Measurements from ENCODE around the gene CALN1.

Gene CALN1

DNA sequence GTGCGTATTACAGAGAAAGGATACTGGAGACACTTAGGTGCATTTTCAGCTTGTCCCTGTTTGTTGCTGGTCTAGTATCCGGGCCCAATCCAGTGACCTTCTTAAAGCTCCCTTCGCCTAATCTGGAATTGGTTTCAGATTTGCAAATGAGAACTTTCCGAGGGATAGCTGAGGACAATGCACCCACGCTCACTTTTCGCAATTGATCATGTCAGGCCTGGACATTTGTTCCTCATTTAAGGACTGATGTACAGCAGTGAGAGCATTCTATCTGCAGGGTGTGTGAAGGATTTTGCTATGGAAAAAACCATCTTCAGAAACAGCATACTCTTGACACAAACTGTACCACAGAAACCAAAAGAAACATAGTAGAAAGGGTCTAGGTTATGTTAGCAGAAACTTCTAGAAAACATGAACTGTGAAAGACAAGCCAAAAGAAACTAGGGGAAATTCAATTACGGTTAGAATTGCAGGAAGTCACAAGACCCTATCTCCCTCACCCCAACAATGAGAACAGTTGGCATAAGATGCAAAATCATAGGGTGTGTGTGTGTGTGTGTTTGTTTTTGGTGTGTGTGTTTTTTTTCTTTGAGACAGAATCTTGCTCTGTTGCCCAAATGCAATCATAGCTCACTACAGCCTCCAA, 331.1 kb downstream of the CALN1 start:
- no peak for TF ChIP-seq TAF1 (IDR thresholded peaks at IDR 0.05; ENCODE audit: borderline replicate concordance, insufficient read depth, low read length)
- TF ChIP-seq FOXP2 (optimal IDR thresholded peaks at IDR 0.05; ENCODE audit: borderline replicate concordance, extremely low read depth, extremely low read length, insufficient read depth): no peak
- TF ChIP-seq, protein P1, sequence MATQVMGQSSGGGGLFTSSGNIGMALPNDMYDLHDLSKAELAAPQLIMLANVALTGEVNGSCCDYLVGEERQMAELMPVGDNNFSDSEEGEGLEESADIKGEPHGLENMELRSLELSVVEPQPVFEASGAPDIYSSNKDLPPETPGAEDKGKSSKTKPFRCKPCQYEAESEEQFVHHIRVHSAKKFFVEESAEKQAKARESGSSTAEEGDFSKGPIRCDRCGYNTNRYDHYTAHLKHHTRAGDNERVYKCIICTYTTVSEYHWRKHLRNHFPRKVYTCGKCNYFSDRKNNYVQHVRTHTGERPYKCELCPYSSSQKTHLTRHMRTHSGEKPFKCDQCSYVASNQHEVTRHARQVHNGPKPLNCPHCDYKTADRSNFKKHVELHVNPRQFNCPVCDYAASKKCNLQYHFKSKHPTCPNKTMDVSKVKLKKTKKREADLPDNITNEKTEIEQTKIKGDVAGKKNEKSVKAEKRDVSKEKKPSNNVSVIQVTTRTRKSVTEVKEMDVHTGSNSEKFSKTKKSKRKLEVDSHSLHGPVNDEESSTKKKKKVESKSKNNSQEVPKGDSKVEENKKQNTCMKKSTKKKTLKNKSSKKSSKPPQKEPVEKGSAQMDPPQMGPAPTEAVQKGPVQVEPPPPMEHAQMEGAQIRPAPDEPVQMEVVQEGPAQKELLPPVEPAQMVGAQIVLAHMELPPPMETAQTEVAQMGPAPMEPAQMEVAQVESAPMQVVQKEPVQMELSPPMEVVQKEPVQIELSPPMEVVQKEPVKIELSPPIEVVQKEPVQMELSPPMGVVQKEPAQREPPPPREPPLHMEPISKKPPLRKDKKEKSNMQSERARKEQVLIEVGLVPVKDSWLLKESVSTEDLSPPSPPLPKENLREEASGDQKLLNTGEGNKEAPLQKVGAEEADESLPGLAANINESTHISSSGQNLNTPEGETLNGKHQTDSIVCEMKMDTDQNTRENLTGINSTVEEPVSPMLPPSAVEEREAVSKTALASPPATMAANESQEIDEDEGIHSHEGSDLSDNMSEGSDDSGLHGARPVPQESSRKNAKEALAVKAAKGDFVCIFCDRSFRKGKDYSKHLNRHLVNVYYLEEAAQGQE (IDR thresholded peaks at IDR 0.05; ENCODE audit: insufficient read depth in 1 of 2, low read depth in 2 of 2, low read length in 2 of 2): no peak
- no peak for TF ChIP-seq POLR2AphosphoS5 (IDR thresholded peaks at IDR 0.05; ENCODE audit: low read depth, low read length)
- TF ChIP-seq SIN3A (IDR thresholded peaks at IDR 0.05; ENCODE audit: borderline replicate concordance, insufficient read depth, low read length): no peak

DNA sequence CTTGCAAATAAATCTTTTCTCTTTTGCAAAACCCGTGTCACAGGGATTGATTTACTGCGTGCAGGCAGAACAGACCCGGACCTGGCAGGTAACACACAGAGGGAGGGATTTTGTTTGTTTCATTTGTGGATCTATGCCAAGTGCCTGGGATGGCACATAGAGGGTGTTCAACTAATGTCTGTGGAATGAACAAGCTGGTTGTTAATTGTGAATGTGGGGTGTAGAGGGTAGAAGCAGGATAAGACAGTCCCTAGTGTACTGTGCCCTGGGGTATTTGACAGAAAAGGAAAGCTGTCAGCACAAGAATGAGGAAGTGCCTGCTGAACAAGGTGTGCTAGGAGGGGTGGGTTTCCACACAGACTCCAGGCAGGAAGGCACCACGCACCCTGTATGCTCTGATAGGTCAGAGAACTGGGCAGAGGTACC, 331.8 kb downstream of the CALN1 start:
- TF ChIP-seq TAF1 (IDR thresholded peaks at IDR 0.05; ENCODE audit: borderline replicate concordance, insufficient read depth, low read length): no peak
- no peak for TF ChIP-seq FOXP2 (optimal IDR thresholded peaks at IDR 0.05; ENCODE audit: borderline replicate concordance, extremely low read depth, extremely low read length, insufficient read depth)
- TF ChIP-seq SIN3A (IDR thresholded peaks at IDR 0.05; ENCODE audit: borderline replicate concordance, insufficient read depth, low read length): no peak
- TF ChIP-seq POLR2AphosphoS5 (IDR thresholded peaks at IDR 0.05; ENCODE audit: low read depth, low read length): no peak
- TF ChIP-seq, protein P1 (IDR thresholded peaks at IDR 0.05; ENCODE audit: insufficient read depth in 1 of 2, low read depth in 2 of 2, low read length in 2 of 2): no peak

DNA sequence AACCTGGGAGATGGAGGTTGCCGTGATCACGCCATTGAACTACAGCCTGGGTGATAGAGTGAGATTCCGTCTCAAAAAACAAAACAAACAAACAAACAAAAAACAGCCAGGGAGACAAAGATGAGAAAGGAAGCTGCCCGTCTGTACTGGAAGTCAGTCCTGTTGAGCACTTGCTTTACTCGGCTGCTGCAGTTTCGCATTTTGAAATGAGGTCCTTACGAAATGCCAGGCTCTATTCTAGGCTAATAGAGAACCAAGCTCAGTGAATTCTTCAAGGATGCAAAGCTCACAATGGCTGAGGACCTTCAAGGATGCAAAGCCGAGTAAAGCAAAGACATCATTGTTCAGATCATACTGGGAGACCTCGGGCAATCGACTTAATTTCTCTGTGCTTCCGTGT, 333.3 kb downstream of the CALN1 start:
- no peak for TF ChIP-seq POLR2AphosphoS5 (IDR thresholded peaks at IDR 0.05; ENCODE audit: low read depth, low read length)
- no peak for TF ChIP-seq TAF1 (IDR thresholded peaks at IDR 0.05; ENCODE audit: borderline replicate concordance, insufficient read depth, low read length)
- TF ChIP-seq, protein P1 (IDR thresholded peaks at IDR 0.05; ENCODE audit: insufficient read depth in 1 of 2, low read depth in 2 of 2, low read length in 2 of 2): no peak
- TF ChIP-seq FOXP2 (optimal IDR thresholded peaks at IDR 0.05; ENCODE audit: borderline replicate concordance, extremely low read depth, extremely low read length, insufficient read depth): no peak
- TF ChIP-seq SIN3A (IDR thresholded peaks at IDR 0.05; ENCODE audit: borderline replicate concordance, insufficient read depth, low read length): no peak

- no peak for TF ChIP-seq SIN3A (IDR thresholded peaks at IDR 0.05; ENCODE audit: borderline replicate concordance, insufficient read depth, low read length)
These were observed 333.8 kb downstream of the CALN1 start for GRCh38 chr7:72078301-72078700.

DNA sequence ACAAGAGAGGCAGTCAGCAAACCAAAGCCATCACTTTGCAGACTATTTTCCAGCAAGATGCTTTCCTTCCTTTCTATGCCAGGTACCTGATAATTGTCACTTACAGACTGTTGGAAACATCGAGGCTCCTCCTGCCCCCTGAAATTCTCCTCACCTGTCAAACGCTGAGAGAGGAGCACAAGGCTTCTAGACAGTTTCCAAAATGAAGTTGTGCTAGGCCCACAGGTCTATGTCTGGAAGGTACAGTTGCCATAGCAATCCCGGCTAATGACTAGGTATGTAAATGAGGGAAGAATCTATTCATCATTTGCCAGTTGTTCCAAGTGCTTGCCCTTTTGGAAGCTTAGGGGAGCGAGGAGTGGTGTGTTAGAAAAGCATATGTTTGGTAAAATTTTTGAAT, 334.4 kb downstream of the CALN1 start:
- TF ChIP-seq POLR2AphosphoS5 (IDR thresholded peaks at IDR 0.05; ENCODE audit: low read depth, low read length) (no peak), SIN3A (IDR thresholded peaks at IDR 0.05; ENCODE audit: borderline replicate concordance, insufficient read depth, low read length) (no peak), FOXP2 (optimal IDR thresholded peaks at IDR 0.05; ENCODE audit: borderline replicate concordance, extremely low read depth, extremely low read length, insufficient read depth) (no peak), TAF1 (IDR thresholded peaks at IDR 0.05; ENCODE audit: borderline replicate concordance, insufficient read depth, low read length) (no peak)
- TF ChIP-seq, protein P1 (IDR thresholded peaks at IDR 0.05; ENCODE audit: insufficient read depth in 1 of 2, low read depth in 2 of 2, low read length in 2 of 2): no peak
